Natural killer cell treated with Interleukin-12 subunit alpha and Interleukin-12 subunit beta and Interleukin-15 and Interleukin-18, amount 100 ng/mL, for 72 hours (primary cell): ENCODE measurements around the gene TAAR9. TPM values are rescaled to one million over a fixed set of nuclear protein-coding genes. Genes with fewer than 3 reads are reported as not detected.

Experiments
- ATAC-seq, 2 donors: fragments of 150-1000 bp; cut with Tn5 transposase in 1 of 2; sonication (Bioruptor Pico), chemical (Tn5 transposase) in 1 of 2; 2 replicates each; pipeline ENCODE4 v1.10.0; 2021
- DNase-seq: peaks from one replicate; pipeline ENCODE4 v3.0.0; 2022; ENCODE audit warnings: low spot score
- H3K27ac Mint-ChIP-seq, 2 donors: 1 replicate in 1 of 2; 2 replicates in 1 of 2; pipeline ENCODE4 v1.8.0; 2022; ENCODE audit warnings: mixed read lengths in 2 of 2, mild to moderate bottlenecking in 1 of 2, moderate library complexity in 1 of 2
- H3K27me3 Mint-ChIP-seq, 2 donors: 1 replicate in 1 of 2; 2 replicates in 1 of 2; pipeline ENCODE4 v1.8.0; 2022; ENCODE audit warnings: mixed read lengths in 2 of 2
- H3K36me3 Mint-ChIP-seq: one replicate; pipeline ENCODE4 v1.8.0; 2022; ENCODE audit warnings: mixed read lengths
- H3K4me1 Mint-ChIP-seq, 2 donors: 1 replicate in 1 of 2; 2 replicates in 1 of 2; pipeline ENCODE4 v1.8.0; 2022; ENCODE audit warnings: low read depth in 2 of 2, mixed read lengths in 2 of 2, mild to moderate bottlenecking in 1 of 2
- H3K4me3 Mint-ChIP-seq: one replicate; pipeline ENCODE4 v1.8.0; 2022; ENCODE audit warnings: mixed read lengths
- H3K9me3 Mint-ChIP-seq: 2 replicates; pipeline ENCODE4 v1.8.0; 2022; ENCODE audit warnings: mixed read lengths
- total RNA-seq, 2 donors: library from RNA; stranded (reverse); gene quantifications; one replicate each; pipeline ENCODE4 v1.2.3, GENCODE V29; 2022

Gene TAAR9
- total RNA-seq, 2 donors from 2014 or later: not detected

GRCh38 chr6:132571774-132572173 is 33.7 kb downstream of the TAAR9 start:
- Mint-ChIP-seq H3K9me3 (no peaks in the 10 kb centered on the region), H3K36me3 (peaks cover 4% of the 10 kb centered on the region), H3K27ac (no peak overlapping the region), H3K4me1 (no peaks in the 10 kb centered on the region), H3K27me3 (peaks cover 18 to 28% of the 10 kb centered on the region in 2 donors), H3K4me3 (no peak overlapping the region)
- DNase-seq (no peak), ATAC-seq (no peak)

- no peaks in the 10 kb centered on the region for H3K36me3 Mint-ChIP-seq
- H3K4me1 Mint-ChIP-seq: peaks cover 4% of the 10 kb centered on the region in 2 donors
- no peak overlapping the region for H3K4me3 Mint-ChIP-seq
- DNase-seq (no peak), ATAC-seq (no peak)
- no peaks in the 10 kb centered on the region for H3K9me3 Mint-ChIP-seq
- peaks cover 16 to 25% of the 10 kb centered on the region in 2 donors for H3K27me3 Mint-ChIP-seq
- H3K27ac Mint-ChIP-seq: no peak overlapping the region
Measured at GRCh38 chr6:132584698-132585097, 46.6 kb downstream of the TAAR9 start.

DNA sequence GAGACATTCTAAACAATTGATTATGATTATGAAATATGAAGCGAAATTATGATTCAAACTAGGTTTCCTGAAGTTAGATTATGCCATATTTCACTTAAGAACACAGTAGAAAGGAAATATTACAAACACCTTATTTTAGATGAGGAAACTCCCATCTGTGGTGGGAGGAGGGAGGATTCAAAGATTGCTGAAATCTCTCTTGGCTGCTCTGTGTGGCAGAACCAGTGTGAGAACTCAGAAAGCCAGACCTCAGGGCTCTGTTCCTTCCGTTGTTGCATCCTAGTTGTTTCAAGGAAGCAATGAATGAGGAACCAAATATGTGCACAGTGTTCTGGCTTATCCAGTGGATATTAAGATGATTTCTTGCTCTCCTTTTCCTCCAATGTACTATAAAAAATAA is 49.3 kb downstream of the TAAR9 start:
- no peak overlapping the region for H3K27ac Mint-ChIP-seq
- H3K4me1 Mint-ChIP-seq: peaks cover 4% of the 10 kb centered on the region in 2 donors
- H3K36me3 Mint-ChIP-seq: no peaks in the 10 kb centered on the region
- H3K27me3 Mint-ChIP-seq: peaks cover 7 to 19% of the 10 kb centered on the region in 2 donors
- H3K9me3 Mint-ChIP-seq: no peaks in the 10 kb centered on the region
- ATAC-seq (no peak), DNase-seq (no peak)
- H3K4me3 Mint-ChIP-seq: no peak overlapping the region

Other genes starting within 250 kb of the TAAR9 start
- gene MOXD1, start 136.8 kb upstream of the TAAR9 start, total RNA-seq: under 1 TPM in 1 of 2 donors, not detected in 1; 0.70 TPM
- gene STX7, start 25.2 kb upstream of the TAAR9 start, total RNA-seq: 10 to 100 TPM; 23.8 to 36.2 TPM
- gene TAAR8, start 14.4 kb downstream of the TAAR9 start, total RNA-seq: not detected
- gene TAAR6, start 32.0 kb downstream of the TAAR9 start, total RNA-seq: not detected
- not detected for gene TAAR5, start 51.5 kb downstream of the TAAR9 start, total RNA-seq
- not detected for gene TAAR2, start 86.0 kb downstream of the TAAR9 start, total RNA-seq
- gene TAAR1, start 120.9 kb downstream of the TAAR9 start, total RNA-seq: not detected
- gene VNN1, start 175.8 kb downstream of the TAAR9 start, total RNA-seq: 1 to 10 TPM in 1 of 2 donors, under 1 TPM in 1; 0.83 to 1.6 TPM
- 10 to 100 TPM; 28.9 to 30.8 TPM for gene VNN2, start 219.6 kb downstream of the TAAR9 start, total RNA-seq